Effector memory CD4-positive, alpha-beta T cell (primary cell): Measurements from ENCODE around the gene BTNL2.
"Not testable (repeated sequence)": the region's sequence is repeated elsewhere in the genome, so short reads cannot be mapped to it uniquely, and the experiment has no call there.

Experiments used
- DNase-seq, 3 donors: peaks; one replicate each; pipeline ENCODE4 v3.0.0-alpha.2; 2020
- H3K27ac ChIP-seq: 2 replicates; pipeline ENCODE4 v1.7.0; 2013; ENCODE audit warnings: mild to moderate bottlenecking, low read length, moderate library complexity; ENCODE audit not compliant: insufficient read depth, poor library complexity, severe bottlenecking
- H3K27me3 ChIP-seq: replicated peaks from 2 replicates; pipeline ENCODE4 v1.7.0; 2013; ENCODE audit warnings: mild to moderate bottlenecking, low read length; ENCODE audit not compliant: insufficient read depth, control insufficient read depth, poor library complexity, severe bottlenecking
- H3K36me3 ChIP-seq: 2 replicates; pipeline ENCODE4 v1.7.0; 2013; ENCODE audit warnings: mild to moderate bottlenecking, low read length, moderate library complexity; ENCODE audit not compliant: control insufficient read depth, insufficient read depth
- H3K4me1 ChIP-seq: 2 replicates; pipeline ENCODE4 v1.7.0; 2013; ENCODE audit warnings: low read length, mild to moderate bottlenecking; ENCODE audit not compliant: control insufficient read depth, insufficient read depth, poor library complexity, severe bottlenecking
- H3K4me3 ChIP-seq: 2 replicates; pipeline ENCODE4 v1.7.0; 2013; ENCODE audit warnings: low read length, low read depth, mild to moderate bottlenecking; ENCODE audit not compliant: insufficient read depth, poor library complexity, severe bottlenecking
- H3K9me3 ChIP-seq: 2 replicates; pipeline ENCODE4 v1.7.0; 2013; ENCODE audit warnings: mild to moderate bottlenecking, low read length, moderate library complexity; ENCODE audit not compliant: control insufficient read depth

The BTNL2 gene

DNA sequence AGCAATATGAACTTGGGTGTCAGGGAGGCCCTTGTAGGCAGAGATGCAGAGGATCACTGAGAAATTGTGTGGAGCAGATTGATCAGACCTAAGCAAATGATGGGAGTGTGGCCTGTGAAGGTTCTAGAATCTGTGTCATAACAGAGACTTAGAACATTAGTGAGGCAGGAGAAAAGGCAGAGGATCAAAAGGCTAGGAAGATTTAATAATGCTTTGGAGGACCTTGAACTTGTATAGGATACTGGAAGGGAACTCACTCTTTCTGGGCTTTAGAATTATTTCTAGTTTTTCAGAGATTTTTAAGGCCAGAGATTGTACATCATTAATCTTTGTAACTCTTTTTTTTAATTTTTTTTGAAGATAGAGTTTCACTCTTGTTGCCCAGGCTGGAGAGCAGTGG lies 35.2 kb downstream of the BTNL2 start, which contains the start of gene TSBP1:
TSS of gene TSBP1 (minus strand) at position 101 of the 400 bp plus-strand sequence. CDS start 197 bp downstream, outside the sequence.
- Histone ChIP-seq H3K9me3 (no peaks in the 10 kb centered on the region), H3K27ac (no peak within 1 kb of the TSS), H3K4me3 (no peak within 1 kb of the TSS), H3K27me3 (peaks cover 4% of the 10 kb centered on the region), H3K36me3 (no peaks in the 10 kb centered on the region), H3K4me1 (no peaks in the 10 kb centered on the region)
- no peak for DNase-seq

DNA sequence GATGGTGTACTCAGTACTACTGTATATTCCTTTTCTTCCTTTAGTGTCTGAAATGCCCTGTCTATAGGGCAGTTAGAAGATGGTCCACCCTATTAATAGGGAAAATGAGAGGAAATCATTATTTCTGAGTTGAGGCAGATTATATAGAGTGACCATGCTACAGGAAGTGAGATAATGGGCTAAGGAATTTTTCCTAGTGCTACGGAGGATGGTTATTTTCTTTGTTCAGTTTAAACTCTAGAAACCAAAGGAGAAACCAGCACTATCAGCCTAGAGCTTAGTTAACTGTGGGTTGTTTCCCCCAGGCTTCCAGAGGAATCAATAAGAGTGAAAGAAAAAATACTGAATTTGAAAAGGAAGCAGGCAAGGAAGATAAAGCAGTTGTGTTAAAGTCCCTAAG lies 35.8 kb downstream of the BTNL2 start:
- peaks cover 4% of the 10 kb centered on the region for H3K27me3 ChIP-seq
- DNase-seq, result no peak
- no peak overlapping the region for H3K27ac ChIP-seq
- H3K9me3 ChIP-seq, result no peaks in the 10 kb centered on the region
- no peaks in the 10 kb centered on the region for H3K36me3 ChIP-seq
- H3K4me3 ChIP-seq, result no peak overlapping the region
- H3K4me1 ChIP-seq, result no peaks in the 10 kb centered on the region

GRCh38 chr6:32370505-32370904 lies 36.5 kb downstream of the BTNL2 start:
- Histone ChIP-seq H3K4me3 (no peak overlapping the region), H3K27me3 (peaks cover 4% of the 10 kb centered on the region), H3K4me1 (no peaks in the 10 kb centered on the region), H3K36me3 (no peaks in the 10 kb centered on the region), H3K27ac (no peak overlapping the region), H3K9me3 (no peaks in the 10 kb centered on the region)
- DNase-seq, result no peak

DNA sequence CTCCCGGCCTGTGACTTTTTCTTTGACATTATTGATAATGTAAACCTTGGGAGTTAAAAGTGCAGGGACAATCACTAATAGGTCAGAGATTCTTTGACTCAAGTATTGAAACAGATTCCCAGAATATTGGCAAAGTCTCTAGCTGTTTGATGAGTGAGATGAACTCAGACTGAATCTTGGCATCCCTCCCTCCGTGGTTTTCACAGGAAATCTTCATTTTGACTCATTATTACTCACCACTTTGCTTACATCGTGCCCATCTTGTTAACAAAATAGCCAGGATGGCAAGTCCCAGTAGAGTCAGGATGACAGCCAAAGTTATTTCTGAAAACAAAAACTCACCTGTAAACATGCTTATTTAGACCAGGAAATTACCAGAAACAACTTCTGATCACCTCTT lies 37.3 kb downstream of the BTNL2 start:
- Histone ChIP-seq H3K27me3 (peaks cover 4% of the 10 kb centered on the region), H3K9me3 (no peaks in the 10 kb centered on the region), H3K4me3 (no peak overlapping the region), H3K36me3 (no peaks in the 10 kb centered on the region), H3K4me1 (no peaks in the 10 kb centered on the region), H3K27ac (no peak overlapping the region)
- DNase-seq, result no peak

DNA sequence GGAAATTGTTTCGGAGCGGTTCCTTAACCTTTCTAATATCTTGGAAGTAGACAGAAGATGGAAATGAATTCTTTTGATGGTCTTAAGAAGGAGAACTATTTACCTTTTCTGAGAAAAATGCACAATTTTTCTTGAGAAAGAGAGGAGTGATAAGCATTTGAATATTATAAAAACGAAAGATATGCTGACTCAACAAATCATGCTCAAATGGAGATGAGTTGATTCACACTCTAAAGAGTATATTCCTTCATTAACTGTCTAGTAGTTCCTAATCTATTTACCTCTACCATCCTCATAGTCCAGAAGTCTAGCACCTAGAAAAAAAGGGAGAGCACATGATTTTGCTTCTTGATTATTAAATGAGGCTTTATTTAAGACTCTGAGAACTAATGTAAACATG lies 39.3 kb downstream of the BTNL2 start:
- Histone ChIP-seq H3K9me3 (no peaks in the 10 kb centered on the region), H3K36me3 (no peaks in the 10 kb centered on the region), H3K4me1 (no peaks in the 10 kb centered on the region), H3K4me3 (no peak overlapping the region), H3K27me3 (peaks cover 4% of the 10 kb centered on the region), H3K27ac (no peak overlapping the region)
- DNase-seq, result no peak

DNA sequence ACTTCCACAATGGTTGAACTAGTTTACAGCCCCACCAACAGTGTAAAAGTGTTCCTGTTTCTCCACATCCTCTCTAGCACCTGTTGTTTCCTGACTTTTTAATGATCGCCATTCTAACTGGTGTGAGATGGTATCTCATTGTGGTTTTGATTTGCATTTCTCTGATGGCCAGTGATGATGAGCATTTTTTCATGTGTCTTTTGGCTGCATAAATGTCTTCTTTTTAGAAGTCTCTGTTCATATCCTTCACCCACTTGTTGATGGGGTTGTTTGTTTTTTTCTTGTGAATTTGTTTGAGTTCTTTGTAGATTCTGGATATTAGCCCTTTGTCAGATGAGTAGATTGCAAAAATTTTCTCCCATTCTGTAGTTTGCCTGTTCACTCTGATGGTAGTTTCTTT lies 47.8 kb downstream of the BTNL2 start:
- H3K9me3 ChIP-seq, H3K27me3 ChIP-seq, H3K4me1 ChIP-seq, H3K27ac ChIP-seq, DNase-seq, H3K36me3 ChIP-seq, H3K4me3 ChIP-seq: not testable (repeated sequence)

- H3K27ac ChIP-seq, H3K9me3 ChIP-seq, H3K4me1 ChIP-seq, DNase-seq, H3K27me3 ChIP-seq, H3K36me3 ChIP-seq, H3K4me3 ChIP-seq: not testable (repeated sequence)
Measured at GRCh38 chr6:32358548-32358947, 48.4 kb downstream of the BTNL2 start.

DNA sequence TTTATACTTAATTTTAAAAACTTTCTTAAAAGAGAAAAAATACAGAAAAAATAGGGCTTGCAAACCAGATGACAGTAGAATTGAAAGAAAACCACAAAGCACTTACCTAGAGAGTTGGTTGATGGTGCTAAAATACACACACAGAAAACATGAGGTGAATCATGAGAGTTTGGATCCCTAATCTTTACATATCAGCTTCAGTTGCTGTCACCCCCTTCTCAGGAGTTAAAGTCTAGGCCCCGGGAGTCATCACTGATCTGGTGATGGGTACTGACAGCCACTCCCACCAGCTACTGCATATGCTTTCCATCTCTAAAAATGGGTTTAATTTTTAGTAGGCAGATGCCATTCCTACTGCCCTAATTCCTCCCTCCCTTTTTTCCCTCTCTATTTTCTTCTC lies 52.0 kb downstream of the BTNL2 start:
- DNase-seq, result no peak
- Histone ChIP-seq H3K27me3 (no peaks in the 10 kb centered on the region), H3K36me3 (no peaks in the 10 kb centered on the region), H3K4me1 (no peaks in the 10 kb centered on the region), H3K4me3 (no peak overlapping the region), H3K9me3 (no peaks in the 10 kb centered on the region), H3K27ac (no peak overlapping the region)

DNA sequence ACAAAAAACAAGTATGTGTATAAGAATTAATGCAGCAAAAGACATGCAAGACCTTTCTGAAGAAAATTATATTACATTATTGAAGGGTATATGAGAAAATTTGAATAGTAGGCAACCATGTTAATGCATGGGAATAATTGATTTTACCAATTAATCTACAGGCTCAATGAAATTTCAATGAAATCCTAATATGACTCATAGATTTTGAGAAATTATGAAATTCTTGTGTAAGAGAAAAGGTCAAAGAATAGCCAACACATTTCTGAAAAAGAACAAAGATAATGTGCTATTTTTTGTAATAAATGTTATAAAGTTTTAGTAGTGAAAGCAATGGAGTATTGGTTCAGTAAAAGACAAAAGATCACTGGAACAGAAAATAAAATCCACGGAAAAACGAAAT lies 53.6 kb downstream of the BTNL2 start:
- no peaks in the 10 kb centered on the region for H3K36me3 ChIP-seq
- no peak for DNase-seq
- H3K27me3 ChIP-seq, result peaks cover 3% of the 10 kb centered on the region
- no peak overlapping the region for H3K4me3 ChIP-seq
- H3K27ac ChIP-seq, result no peak overlapping the region
- no peaks in the 10 kb centered on the region for H3K4me1 ChIP-seq
- no peaks in the 10 kb centered on the region for H3K9me3 ChIP-seq
